ENCODE measurements around the gene NME9. TPM values are rescaled to one million over a fixed set of nuclear protein-coding genes. Genes with fewer than 3 reads are reported as not detected.

The NME9 gene
- total RNA-seq, 2 donors from 2014 or later = not detected

- no peak for ATAC-seq
- H3K27ac Mint-ChIP-seq = no peak overlapping the region
- H3K36me3 Mint-ChIP-seq = no peaks in the 10 kb centered on the region
- peaks cover 3 to 7% of the 10 kb centered on the region in 2 donors for H3K27me3 Mint-ChIP-seq
- no peaks in the 10 kb centered on the region for H3K9me3 Mint-ChIP-seq
- H3K4me1 Mint-ChIP-seq (ENCODE audit: low read depth in 2 of 2) = no peaks in the 10 kb centered on the region
- H3K4me3 Mint-ChIP-seq = no peak overlapping the region
- DNase-seq (ENCODE audit: low spot score) = no peak
Observed at GRCh38 chr3:138336454-138336999, 6.9 kb upstream of the NME9 start.

GRCh38 chr3:138334608-138335007 is 5.0 kb upstream of the NME9 start:
- Mint-ChIP-seq H3K9me3 (no peaks in the 10 kb centered on the region), H3K4me1 (ENCODE audit: low read depth in 2 of 2) (peaks cover 6 to 7% of the 10 kb centered on the region in 2 donors), H3K27ac (no peak overlapping the region), H3K4me3 (no peak overlapping the region), H3K36me3 (no peaks in the 10 kb centered on the region), H3K27me3 (peaks cover 1 to 4% of the 10 kb centered on the region in 2 donors)
- ATAC-seq (no peak), DNase-seq (ENCODE audit: low spot score) (no peak)

GRCh38 chr3:138332472-138333073 is 2.9 kb upstream of the NME9 start:
- Mint-ChIP-seq H3K36me3 (no peaks in the 10 kb centered on the region), H3K4me1 (ENCODE audit: low read depth in 2 of 2) (peaks cover 17% of the 10 kb centered on the region in 2 donors), H3K9me3 (no peaks in the 10 kb centered on the region), H3K4me3 (no peak overlapping the region), H3K27me3 (peaks cover 0 to 4% of the 10 kb centered on the region in 2 donors), H3K27ac (no peak overlapping the region)
- ATAC-seq (no peak), DNase-seq (ENCODE audit: low spot score) (no peak)

- H3K4me1 Mint-ChIP-seq (ENCODE audit: low read depth in 2 of 2) = peaks cover 17% of the 10 kb centered on the region in 2 donors
- no peak overlapping the region for H3K27ac Mint-ChIP-seq
- no peaks in the 10 kb centered on the region for H3K9me3 Mint-ChIP-seq
- ATAC-seq (no peak), DNase-seq (ENCODE audit: low spot score) (no peak)
- H3K36me3 Mint-ChIP-seq = no peaks in the 10 kb centered on the region
- no peak overlapping the region for H3K4me3 Mint-ChIP-seq
- H3K27me3 Mint-ChIP-seq = peaks cover 0 to 4% of the 10 kb centered on the region in 2 donors
Observed at GRCh38 chr3:138331143-138331894, 1.7 kb upstream of the NME9 start.

- no peaks in the 10 kb centered on the region for H3K36me3 Mint-ChIP-seq
- H3K4me3 Mint-ChIP-seq = peak overlapping the region; percentile 74
- DNase-seq (ENCODE audit: low spot score) = no peak
- no peaks in the 10 kb centered on the region for H3K9me3 Mint-ChIP-seq
- H3K4me1 Mint-ChIP-seq (ENCODE audit: low read depth in 2 of 2) = peaks cover 17 to 19% of the 10 kb centered on the region in 2 donors
- no peak for ATAC-seq
- peak overlapping the region in 1 of 2 donors; percentile 69 for H3K27ac Mint-ChIP-seq
- peaks cover 0 to 8% of the 10 kb centered on the region in 2 donors for H3K27me3 Mint-ChIP-seq
Observed at GRCh38 chr3:138329984-138330293, 288 bp upstream of the NME9 start.

GRCh38 chr3:138328341-138328740 is 1.3 kb downstream of the NME9 start:
- ATAC-seq = no peak
- H3K4me1 Mint-ChIP-seq (ENCODE audit: low read depth in 2 of 2) = peaks cover 17 to 24% of the 10 kb centered on the region in 2 donors
- H3K9me3 Mint-ChIP-seq = no peaks in the 10 kb centered on the region
- no peak overlapping the region for H3K27ac Mint-ChIP-seq
- DNase-seq (ENCODE audit: low spot score) = no peak
- peak overlapping the region; percentile 75 for H3K4me3 Mint-ChIP-seq
- H3K27me3 Mint-ChIP-seq = peaks cover 5 to 10% of the 10 kb centered on the region in 2 donors
- no peaks in the 10 kb centered on the region for H3K36me3 Mint-ChIP-seq

- peaks cover 17 to 24% of the 10 kb centered on the region in 2 donors for H3K4me1 Mint-ChIP-seq (ENCODE audit: low read depth in 2 of 2)
- no peak overlapping the region for H3K27ac Mint-ChIP-seq
- DNase-seq (ENCODE audit: low spot score) = no peak
Observed at GRCh38 chr3:138327831-138328230, 1.8 kb downstream of the NME9 start.

GRCh38 chr3:138326866-138327595 is 2.6 kb downstream of the NME9 start:
- Mint-ChIP-seq H3K4me1 (ENCODE audit: low read depth in 2 of 2) (peaks cover 17 to 24% of the 10 kb centered on the region in 2 donors), H3K9me3 (no peaks in the 10 kb centered on the region), H3K4me3 (no peak overlapping the region), H3K36me3 (no peaks in the 10 kb centered on the region), H3K27ac (no peak overlapping the region), H3K27me3 (peaks cover 11 to 13% of the 10 kb centered on the region in 2 donors)
- DNase-seq (ENCODE audit: low spot score) (no peak), ATAC-seq (no peak)

More at GRCh38 chr3:138327831-138328230, 1.8 kb downstream of the NME9 start:
- no peak for ATAC-seq
- no peaks in the 10 kb centered on the region for H3K36me3 Mint-ChIP-seq
- no peaks in the 10 kb centered on the region for H3K9me3 Mint-ChIP-seq
- H3K4me3 Mint-ChIP-seq = no peak overlapping the region
- H3K27me3 Mint-ChIP-seq = peaks cover 10 to 13% of the 10 kb centered on the region in 2 donors

GRCh38 chr3:138325990-138326389 is 3.7 kb downstream of the NME9 start:
- peaks cover 14 to 24% of the 10 kb centered on the region in 2 donors for H3K4me1 Mint-ChIP-seq (ENCODE audit: low read depth in 2 of 2)
- DNase-seq (ENCODE audit: low spot score) (no peak), ATAC-seq (no peak)
- H3K27ac Mint-ChIP-seq = no peak overlapping the region
- no peak overlapping the region for H3K4me3 Mint-ChIP-seq
- no peaks in the 10 kb centered on the region for H3K36me3 Mint-ChIP-seq
- H3K27me3 Mint-ChIP-seq = peaks cover 19 to 20% of the 10 kb centered on the region in 2 donors
- H3K9me3 Mint-ChIP-seq = no peaks in the 10 kb centered on the region

- no peak overlapping the region for H3K27ac Mint-ChIP-seq
- H3K36me3 Mint-ChIP-seq = no peaks in the 10 kb centered on the region
- ATAC-seq (no peak), DNase-seq (ENCODE audit: low spot score) (no peak)
- no peak overlapping the region for H3K4me3 Mint-ChIP-seq
- H3K4me1 Mint-ChIP-seq (ENCODE audit: low read depth in 2 of 2) = peaks cover 5 to 14% of the 10 kb centered on the region in 2 donors
- H3K9me3 Mint-ChIP-seq = no peaks in the 10 kb centered on the region
- H3K27me3 Mint-ChIP-seq = peaks cover 22 to 30% of the 10 kb centered on the region in 2 donors
Observed at GRCh38 chr3:138323971-138324370, 5.7 kb downstream of the NME9 start.

GRCh38 chr3:138317687-138318086 is 12.0 kb downstream of the NME9 start:
- DNase-seq (ENCODE audit: low spot score) = no peak
- no peaks in the 10 kb centered on the region for H3K9me3 Mint-ChIP-seq
- no peak for ATAC-seq

GRCh38 chr3:138314751-138315150 is 14.9 kb downstream of the NME9 start:
- ATAC-seq = no peak
- Mint-ChIP-seq H3K4me3 (no peak overlapping the region), H3K36me3 (peaks cover 21% of the 10 kb centered on the region), H3K9me3 (peaks cover 17% of the 10 kb centered on the region), H3K27ac (no peak overlapping the region), H3K4me1 (ENCODE audit: low read depth in 2 of 2) (no peaks in the 10 kb centered on the region), H3K27me3 (peaks cover 31 to 32% of the 10 kb centered on the region in 2 donors)
- DNase-seq (ENCODE audit: low spot score) = no peak

More at GRCh38 chr3:138317687-138318086, 12.0 kb downstream of the NME9 start:
- peaks cover 18 to 22% of the 10 kb centered on the region in 2 donors for H3K27me3 Mint-ChIP-seq
- no peak overlapping the region for H3K4me3 Mint-ChIP-seq
- H3K36me3 Mint-ChIP-seq = no peaks in the 10 kb centered on the region
- H3K27ac Mint-ChIP-seq = no peak overlapping the region
- no peaks in the 10 kb centered on the region for H3K4me1 Mint-ChIP-seq (ENCODE audit: low read depth in 2 of 2)

- Mint-ChIP-seq H3K4me1 (ENCODE audit: low read depth in 2 of 2) (no peaks in the 10 kb centered on the region), H3K27me3 (peaks cover 26 to 45% of the 10 kb centered on the region in 2 donors), H3K36me3 (peaks cover 37% of the 10 kb centered on the region), H3K4me3 (no peak overlapping the region), H3K9me3 (peaks cover 29% of the 10 kb centered on the region), H3K27ac (no peak overlapping the region)
- DNase-seq (ENCODE audit: low spot score) = no peak
- no peak for ATAC-seq
Observed at GRCh38 chr3:138310494-138310893, 19.2 kb downstream of the NME9 start.

Measured in natural killer cell treated with Interleukin-12 subunit alpha and Interleukin-12 subunit beta and Interleukin-15 and Interleukin-18, amount 100 ng/mL, for 72 hours (primary cell).